ENCODE results near the gene METTL2B. TPM values are rescaled to one million over a fixed set of nuclear protein-coding genes. Genes with fewer than 3 reads are reported as not detected.
"Not testable (repeated sequence)": the region's sequence is repeated elsewhere in the genome, so short reads cannot be mapped to it uniquely, and the experiment has no call there.

The METTL2B gene
- polyA plus RNA-seq, 2 donors = 8.2 to 10.5 TPM

DNA sequence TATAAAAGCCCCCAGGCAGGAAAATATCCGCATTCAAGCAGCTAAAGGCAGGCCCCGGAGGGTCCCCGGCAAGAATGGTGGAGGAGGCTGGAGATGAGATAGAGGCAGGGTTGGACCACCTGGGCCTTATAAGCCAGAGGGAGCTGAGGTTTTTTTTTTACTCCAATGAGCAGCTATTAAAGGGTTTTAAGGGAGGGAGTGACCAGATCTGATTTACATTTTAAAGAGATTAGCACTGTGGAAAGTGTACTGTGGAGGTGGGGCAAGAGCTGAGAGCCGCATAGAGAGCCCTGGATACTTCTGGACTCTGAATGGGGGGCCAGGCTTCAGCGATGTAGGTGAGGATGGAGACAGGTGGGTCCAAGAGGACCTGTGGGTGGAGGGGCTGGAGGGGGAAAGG is 40.5 kb downstream of the METTL2B start:
- not testable (repeated sequence) for H3K36me3 ChIP-seq (ENCODE audit: control insufficient read depth in 2 of 2, insufficient read depth in 2 of 2, low read length in 1 of 2); H3K27ac ChIP-seq (ENCODE audit: low read depth in 2 of 2, low read length in 1 of 2); H3K27me3 ChIP-seq (ENCODE audit: control insufficient read depth in 1 of 2, insufficient read depth in 2 of 2, low read length in 2 of 2); H3K4me1 ChIP-seq (ENCODE audit: control insufficient read depth in 2 of 2, insufficient read depth in 2 of 2, low read length in 1 of 2); H3K9me3 ChIP-seq (ENCODE audit: control insufficient read depth in 2 of 2, insufficient read depth in 1 of 2, low read depth in 1 of 2, low read length in 1 of 2); H3K4me3 ChIP-seq (ENCODE audit: low read depth in 1 of 2, low read length in 2 of 2)
- 64 to 71% methylated on average over 4 to 5 of the region's 5 CpGs for WGBS, 2 donors

DNA sequence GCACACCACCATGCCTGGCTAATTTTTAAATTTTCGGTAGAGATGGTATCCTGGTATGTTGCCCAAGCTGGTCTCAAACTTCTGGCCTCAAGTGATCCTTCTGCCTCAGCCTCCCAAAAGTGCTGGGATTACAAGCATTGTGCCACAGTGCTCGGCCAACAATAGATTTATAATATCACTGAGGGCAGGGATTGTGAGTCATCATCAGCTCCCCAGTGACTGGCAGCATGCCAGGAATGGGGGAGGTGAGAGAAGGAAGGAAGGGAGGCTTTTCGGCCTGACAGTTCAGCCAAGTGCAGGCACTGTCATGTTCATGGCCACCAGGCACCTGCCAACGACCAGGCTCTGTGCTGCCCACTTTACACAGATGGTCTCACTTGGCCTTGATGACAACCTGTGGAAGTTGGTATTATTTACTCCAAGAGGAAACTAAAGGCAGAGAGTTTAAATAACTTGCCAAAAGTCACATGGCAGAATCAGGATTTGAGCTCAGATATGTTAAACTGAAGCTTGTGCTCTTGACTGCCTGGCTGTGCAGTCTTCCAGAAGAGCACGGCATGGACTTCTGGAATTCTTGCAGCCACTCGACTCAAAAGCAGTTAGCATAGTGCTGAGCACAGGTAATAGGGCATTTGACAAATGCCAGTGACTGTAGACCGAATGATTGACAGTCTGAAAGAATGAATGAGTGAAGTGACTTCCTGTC is 46.8 kb downstream of the METTL2B start:
- not testable (repeated sequence) for H3K36me3 ChIP-seq (ENCODE audit: control insufficient read depth in 2 of 2, insufficient read depth in 2 of 2, low read length in 1 of 2); H3K27ac ChIP-seq (ENCODE audit: low read depth in 2 of 2, low read length in 1 of 2); H3K4me1 ChIP-seq (ENCODE audit: control insufficient read depth in 2 of 2, insufficient read depth in 2 of 2, low read length in 1 of 2)

DNA sequence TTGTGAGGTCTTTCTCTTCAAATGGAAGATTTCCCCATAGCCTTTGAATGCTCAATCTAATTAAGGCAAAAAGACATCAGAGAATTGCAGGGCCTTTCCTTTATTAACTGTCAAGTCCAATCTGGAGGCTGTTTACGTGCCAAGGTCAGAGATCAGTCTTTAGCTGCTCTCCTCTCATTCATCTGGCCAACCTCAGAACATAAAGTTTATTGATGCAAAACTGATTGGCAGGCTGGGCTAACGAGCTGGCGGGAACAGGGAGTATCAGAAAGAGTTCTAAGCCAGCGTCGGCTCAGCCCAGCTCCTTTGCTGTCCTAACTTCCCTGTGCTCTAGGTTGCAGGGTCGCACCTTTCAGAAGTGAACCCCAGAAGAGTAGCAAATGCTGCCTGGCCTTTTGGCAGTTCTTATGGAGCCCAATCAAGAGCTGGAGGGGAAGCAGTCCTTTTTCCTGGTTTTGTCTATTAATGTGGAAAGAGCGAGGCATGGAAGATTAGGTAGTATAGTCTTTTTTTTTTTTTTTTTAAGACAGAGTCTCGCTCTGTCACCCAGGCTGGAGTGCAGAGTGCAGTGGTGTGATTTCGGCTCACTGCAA is 47.5 kb downstream of the METTL2B start:
- H3K9me3 ChIP-seq (ENCODE audit: control insufficient read depth in 2 of 2, insufficient read depth in 1 of 2, low read depth in 1 of 2, low read length in 1 of 2) = not testable (repeated sequence)
- WGBS, 2 donors = 46 to 64% methylated on average over 8 to 9 of the region's 9 CpGs
- H3K27ac ChIP-seq (ENCODE audit: low read depth in 2 of 2, low read length in 1 of 2) = peak overlapping the region in 1 of 2 donors; percentile 13

More for the DNA sequence above, 46.8 kb downstream of the METTL2B start:
- WGBS, 2 donors = 15 to 18% methylated on average over 4 of the region's 7 CpGs
- H3K27me3 ChIP-seq (ENCODE audit: control insufficient read depth in 1 of 2, insufficient read depth in 2 of 2, low read length in 2 of 2); H3K4me3 ChIP-seq (ENCODE audit: low read depth in 1 of 2, low read length in 2 of 2); H3K9me3 ChIP-seq (ENCODE audit: control insufficient read depth in 2 of 2, insufficient read depth in 1 of 2, low read depth in 1 of 2, low read length in 1 of 2): not testable (repeated sequence)

DNA sequence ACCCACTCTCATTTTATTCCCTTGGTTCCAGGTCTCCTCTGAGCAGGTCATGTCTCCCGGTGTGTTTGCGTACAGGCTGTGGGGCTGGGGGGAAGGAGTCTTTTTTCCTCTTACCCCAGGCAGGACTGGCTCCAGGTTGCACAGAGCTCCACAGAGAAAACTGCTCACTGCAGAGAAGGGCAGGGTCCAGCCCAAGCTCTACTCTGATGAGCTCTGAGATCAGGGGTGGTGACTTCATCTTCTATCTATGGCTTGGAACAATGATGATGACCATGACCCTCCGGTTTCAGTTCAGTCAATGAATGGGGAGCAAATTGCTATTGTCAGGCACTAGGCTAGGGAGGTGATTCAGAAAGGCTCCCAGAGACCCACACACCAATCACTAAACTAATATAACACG is 49.0 kb downstream of the METTL2B start:
- H3K4me3 ChIP-seq (ENCODE audit: low read depth in 1 of 2, low read length in 2 of 2); H3K4me1 ChIP-seq (ENCODE audit: control insufficient read depth in 2 of 2, insufficient read depth in 2 of 2, low read length in 1 of 2); H3K9me3 ChIP-seq (ENCODE audit: control insufficient read depth in 2 of 2, insufficient read depth in 1 of 2, low read depth in 1 of 2, low read length in 1 of 2); H3K27me3 ChIP-seq (ENCODE audit: control insufficient read depth in 1 of 2, insufficient read depth in 2 of 2, low read length in 2 of 2); H3K36me3 ChIP-seq (ENCODE audit: control insufficient read depth in 2 of 2, insufficient read depth in 2 of 2, low read length in 1 of 2): not testable (repeated sequence)
- peak overlapping the region in 1 of 2 donors; percentile 61 for H3K27ac ChIP-seq (ENCODE audit: low read depth in 2 of 2, low read length in 1 of 2)
- 71 to 73% methylated on average over 4 of the region's 4 CpGs for WGBS, 2 donors

More for the DNA sequence above, 47.5 kb downstream of the METTL2B start:
- not testable (repeated sequence) for H3K4me3 ChIP-seq (ENCODE audit: low read depth in 1 of 2, low read length in 2 of 2); H3K27me3 ChIP-seq (ENCODE audit: control insufficient read depth in 1 of 2, insufficient read depth in 2 of 2, low read length in 2 of 2); H3K4me1 ChIP-seq (ENCODE audit: control insufficient read depth in 2 of 2, insufficient read depth in 2 of 2, low read length in 1 of 2); H3K36me3 ChIP-seq (ENCODE audit: control insufficient read depth in 2 of 2, insufficient read depth in 2 of 2, low read length in 1 of 2)

DNA sequence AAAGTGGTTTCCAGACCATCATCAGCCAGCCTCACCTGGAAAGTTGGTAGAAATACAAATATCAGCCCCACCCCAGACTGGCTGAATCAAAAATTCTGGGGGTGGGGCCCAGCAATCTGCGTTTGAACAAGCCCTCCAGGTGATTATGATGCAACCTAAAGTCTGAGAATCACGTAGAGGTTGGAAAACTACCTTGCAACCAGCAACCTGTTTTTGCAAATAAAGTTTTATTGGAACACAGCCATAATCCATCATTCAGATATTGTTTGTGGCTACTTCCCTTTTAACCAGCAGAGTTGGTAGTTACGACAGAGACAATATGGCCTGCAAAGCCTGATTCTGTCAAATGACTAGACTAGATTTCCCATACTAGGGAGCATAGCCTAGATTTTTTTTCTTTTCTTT is 49.5 kb downstream of the METTL2B start:
- not testable (repeated sequence) for H3K4me1 ChIP-seq (ENCODE audit: control insufficient read depth in 2 of 2, insufficient read depth in 2 of 2, low read length in 1 of 2); H3K9me3 ChIP-seq (ENCODE audit: control insufficient read depth in 2 of 2, insufficient read depth in 1 of 2, low read depth in 1 of 2, low read length in 1 of 2); H3K27me3 ChIP-seq (ENCODE audit: control insufficient read depth in 1 of 2, insufficient read depth in 2 of 2, low read length in 2 of 2); H3K4me3 ChIP-seq (ENCODE audit: low read depth in 1 of 2, low read length in 2 of 2); H3K36me3 ChIP-seq (ENCODE audit: control insufficient read depth in 2 of 2, insufficient read depth in 2 of 2, low read length in 1 of 2)
- peak overlapping the region in 1 of 2 donors; percentile 61 for H3K27ac ChIP-seq (ENCODE audit: low read depth in 2 of 2, low read length in 1 of 2)
- WGBS, 2 donors = 50 to 60% methylated on average over 3 of the region's 3 CpGs

DNA sequence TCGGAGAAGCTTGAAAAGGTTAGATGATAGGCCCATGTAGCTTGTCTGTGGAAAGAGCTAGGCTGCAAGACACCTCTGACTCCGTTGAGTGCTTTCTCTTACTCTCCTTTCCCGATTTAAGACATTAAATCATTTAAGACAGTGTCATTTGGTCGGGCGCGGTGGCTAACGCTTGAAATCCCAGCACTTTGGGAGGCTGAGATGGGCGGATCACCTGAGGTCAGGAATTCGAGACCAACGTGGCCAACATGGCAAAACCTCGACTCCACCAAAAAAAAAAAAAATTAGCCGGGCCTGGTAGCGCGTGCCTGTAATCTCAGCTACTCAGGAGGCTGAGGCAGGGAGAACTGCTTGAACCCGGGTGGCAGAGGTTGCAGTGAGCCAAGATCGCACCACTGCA is 52.6 kb downstream of the METTL2B start:
- H3K27me3 ChIP-seq (ENCODE audit: control insufficient read depth in 1 of 2, insufficient read depth in 2 of 2, low read length in 2 of 2); H3K36me3 ChIP-seq (ENCODE audit: control insufficient read depth in 2 of 2, insufficient read depth in 2 of 2, low read length in 1 of 2); H3K9me3 ChIP-seq (ENCODE audit: control insufficient read depth in 2 of 2, insufficient read depth in 1 of 2, low read depth in 1 of 2, low read length in 1 of 2); H3K27ac ChIP-seq (ENCODE audit: low read depth in 2 of 2, low read length in 1 of 2); H3K4me1 ChIP-seq (ENCODE audit: control insufficient read depth in 2 of 2, insufficient read depth in 2 of 2, low read length in 1 of 2); H3K4me3 ChIP-seq (ENCODE audit: low read depth in 1 of 2, low read length in 2 of 2): not testable (repeated sequence)
- 93 to 95% methylated on average over 16 of the region's 16 CpGs for WGBS, 2 donors

DNA sequence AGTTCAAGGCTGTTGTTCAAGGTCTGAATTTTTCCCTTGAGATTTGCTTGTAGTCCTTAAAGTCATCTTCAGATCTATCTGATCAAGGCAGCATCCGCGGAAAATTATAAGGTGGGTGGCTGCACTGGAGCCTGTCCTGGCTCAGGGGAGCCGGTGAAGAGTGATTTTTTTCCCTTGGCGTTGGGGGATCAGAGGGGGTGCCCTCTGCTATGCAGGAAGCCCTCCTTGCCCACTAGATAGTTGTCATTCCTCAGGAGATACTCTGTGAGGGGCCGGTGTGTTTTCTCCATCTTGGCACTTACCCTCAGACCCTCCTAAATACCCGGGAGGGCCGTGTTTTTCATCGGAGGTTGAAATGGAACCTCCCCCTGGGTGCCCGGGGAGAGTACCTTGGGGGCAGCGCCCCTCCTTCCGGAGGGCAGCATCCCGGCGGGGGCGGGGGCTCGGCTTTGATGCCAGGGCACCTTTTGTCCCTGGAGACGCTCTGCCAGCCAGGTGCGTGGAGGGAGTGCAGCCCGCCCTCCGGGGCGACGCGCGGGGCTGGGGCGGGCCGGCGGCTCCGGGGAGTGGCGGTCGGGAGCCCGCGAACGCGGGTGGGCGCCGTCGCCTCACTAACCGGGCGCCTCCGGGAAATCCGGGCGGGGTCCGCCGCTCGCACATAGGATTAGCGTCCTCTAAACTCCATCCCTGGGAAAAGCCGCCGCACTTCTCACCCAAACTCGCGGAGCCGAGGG is 53.7 kb downstream of the METTL2B start:
- H3K4me3 ChIP-seq (ENCODE audit: low read depth in 1 of 2, low read length in 2 of 2) = peak overlapping the region; percentile 59 to 61
- H3K36me3 ChIP-seq (ENCODE audit: control insufficient read depth in 2 of 2, insufficient read depth in 2 of 2, low read length in 1 of 2); H3K27me3 ChIP-seq (ENCODE audit: control insufficient read depth in 1 of 2, insufficient read depth in 2 of 2, low read length in 2 of 2); H3K9me3 ChIP-seq (ENCODE audit: control insufficient read depth in 2 of 2, insufficient read depth in 1 of 2, low read depth in 1 of 2, low read length in 1 of 2); H3K4me1 ChIP-seq (ENCODE audit: control insufficient read depth in 2 of 2, insufficient read depth in 2 of 2, low read length in 1 of 2): not testable (repeated sequence)
- H3K27ac ChIP-seq (ENCODE audit: low read depth in 2 of 2, low read length in 1 of 2) = peak overlapping the region; percentile 91 to 97
- WGBS, 2 donors = 3 to 6% methylated on average over 20 to 50 of the region's 50 CpGs

DNA sequence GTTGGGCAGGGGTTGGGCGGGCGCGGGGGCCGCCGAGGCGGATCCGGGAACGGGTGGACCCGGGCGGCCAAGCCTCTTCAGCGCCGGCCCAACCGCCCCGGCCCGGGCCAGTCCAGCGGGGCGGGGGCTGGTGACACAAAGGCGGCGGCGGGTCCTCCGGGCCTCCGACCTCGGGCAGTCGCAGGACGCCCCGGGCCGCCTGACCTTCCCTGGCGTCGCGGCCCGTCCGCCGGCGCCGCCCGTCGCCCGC is 54.2 kb downstream of the METTL2B start:
- Histone ChIP-seq H3K4me1 (ENCODE audit: control insufficient read depth in 2 of 2, insufficient read depth in 2 of 2, low read length in 1 of 2) (peaks cover 0 to 4% of the 10 kb centered on the region in 2 donors), H3K4me3 (ENCODE audit: low read depth in 1 of 2, low read length in 2 of 2) (peak overlapping the region; percentile 59 to 61), H3K9me3 (ENCODE audit: control insufficient read depth in 2 of 2, insufficient read depth in 1 of 2, low read depth in 1 of 2, low read length in 1 of 2) (no peaks in the 10 kb centered on the region), H3K36me3 (ENCODE audit: control insufficient read depth in 2 of 2, insufficient read depth in 2 of 2, low read length in 1 of 2) (no peaks in the 10 kb centered on the region), H3K27me3 (ENCODE audit: control insufficient read depth in 1 of 2, insufficient read depth in 2 of 2, low read length in 2 of 2) (no peaks in the 10 kb centered on the region), H3K27ac (ENCODE audit: low read depth in 2 of 2, low read length in 1 of 2) (peak overlapping the region; percentile 91 to 97)
- 0 to 1% methylated on average over 17 to 38 of the region's 38 CpGs for WGBS, 2 donors

DNA sequence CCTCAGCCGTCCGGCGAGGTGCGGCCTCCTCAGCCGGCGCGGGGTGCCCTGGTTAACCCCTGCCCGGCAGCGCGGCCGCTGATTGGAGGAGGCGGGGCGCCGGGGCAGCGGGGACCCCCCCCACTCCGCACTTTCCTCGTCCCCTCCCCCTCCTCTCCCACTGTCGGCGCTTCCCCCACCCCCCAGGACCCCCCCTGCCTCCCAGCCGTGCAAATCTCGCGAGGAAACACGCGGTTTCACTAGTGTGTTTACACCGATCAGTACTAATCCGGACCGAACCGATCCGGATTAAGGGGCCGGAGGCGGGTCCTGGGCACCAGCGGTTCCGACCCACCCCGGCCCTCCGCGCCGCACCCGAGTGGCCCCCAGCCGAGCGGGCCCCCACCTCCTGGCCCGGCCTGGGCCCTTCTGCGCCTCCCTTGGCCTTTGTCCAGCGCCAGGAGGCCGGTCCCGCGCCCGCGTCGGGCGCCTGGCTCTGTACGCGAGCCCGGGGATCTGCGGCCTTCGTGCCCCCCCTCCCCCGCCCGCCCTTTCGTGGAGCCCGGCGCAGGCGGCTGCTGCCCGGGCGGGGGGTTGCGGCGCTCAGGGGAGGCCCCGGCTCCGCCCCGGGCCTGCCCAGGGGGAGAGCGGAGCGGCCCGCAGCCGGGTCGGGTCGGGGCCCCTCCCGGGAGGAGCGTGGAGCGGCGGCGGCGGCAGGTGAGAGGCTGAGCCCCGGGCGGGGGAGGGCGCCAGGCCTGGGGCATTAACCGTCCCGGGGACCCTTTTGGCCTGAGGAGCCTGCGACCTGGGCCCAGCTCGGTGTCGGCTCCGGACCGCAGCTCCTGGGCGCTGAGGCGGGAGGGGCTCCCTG is 54.8 kb downstream of the METTL2B start:
- WGBS, 2 donors = 0 to 1% methylated on average over 33 to 92 of the region's 92 CpGs
- not testable (repeated sequence) for H3K4me1 ChIP-seq (ENCODE audit: control insufficient read depth in 2 of 2, insufficient read depth in 2 of 2, low read length in 1 of 2); H3K27me3 ChIP-seq (ENCODE audit: control insufficient read depth in 1 of 2, insufficient read depth in 2 of 2, low read length in 2 of 2); H3K36me3 ChIP-seq (ENCODE audit: control insufficient read depth in 2 of 2, insufficient read depth in 2 of 2, low read length in 1 of 2); H3K9me3 ChIP-seq (ENCODE audit: control insufficient read depth in 2 of 2, insufficient read depth in 1 of 2, low read depth in 1 of 2, low read length in 1 of 2)
- peak overlapping the region; percentile 91 to 97 for H3K27ac ChIP-seq (ENCODE audit: low read depth in 2 of 2, low read length in 1 of 2)
- H3K4me3 ChIP-seq (ENCODE audit: low read depth in 1 of 2, low read length in 2 of 2) = peak overlapping the region; percentile 61 to 74
